MCF 10A (cell line): ENCODE measurements around the gene MET. TPM values are rescaled to one million over a fixed set of nuclear protein-coding genes. Genes with fewer than 3 reads are reported as not detected.

Experiments
- BruUV-seq: library from RNA; stranded (reverse); fragments of 400-500 nt; replicated peaks from 2 replicates; lab custom pipeline; 2021; lab: Mats Ljungman, UMichigan
- CTCF ChIA-PET: fragments of 300-600 bp; sonication (Branson Sonifier 250); formaldehyde crosslinking; extraction: SDS; loops from one replicate; lab custom pipeline; 2021; ENCODE audit warnings: antibody characterized with exemption, inconsistent platforms; lab: Yijun Ruan, JAX
- POLR2A ChIA-PET: fragments of 300-600, 350-650 bp; sonication (Branson Sonifier 250); formaldehyde crosslinking; extraction: SDS; loops from one replicate; lab custom pipeline; 2020; ENCODE audit warnings: antibody characterized with exemption, inconsistent platforms; lab: Yijun Ruan, JAX
- DNase-seq: peaks from one replicate; pipeline ENCODE4 v3.0.0-alpha.2; 2018; ENCODE audit not compliant: unreplicated experiment
- H3K27ac Mint-ChIP-seq: one replicate; pipeline ENCODE4 v1.8.0; 2022; ENCODE audit warnings: mild to moderate bottlenecking, low read depth, mixed read lengths; ENCODE audit not compliant: unreplicated experiment
- H3K27me3 Mint-ChIP-seq: one replicate; pipeline ENCODE4 v1.8.0; 2022; ENCODE audit warnings: mixed read lengths; ENCODE audit not compliant: insufficient read depth, unreplicated experiment
- H3K36me3 Mint-ChIP-seq: one replicate; pipeline ENCODE4 v1.8.0; 2022; ENCODE audit warnings: mild to moderate bottlenecking, moderate library complexity, mixed read lengths; ENCODE audit not compliant: insufficient read depth, unreplicated experiment
- H3K4me1 Mint-ChIP-seq: one replicate; pipeline ENCODE4 v1.8.0; 2022; ENCODE audit warnings: mixed read lengths; ENCODE audit not compliant: insufficient read depth, unreplicated experiment
- H3K4me3 Mint-ChIP-seq: one replicate; pipeline ENCODE4 v1.8.0; 2022; ENCODE audit warnings: mild to moderate bottlenecking, moderate library complexity, mixed read lengths; ENCODE audit not compliant: unreplicated experiment
- H3K9me3 Mint-ChIP-seq: one replicate; pipeline ENCODE4 v1.8.0; 2022; ENCODE audit warnings: mixed read lengths; ENCODE audit not compliant: unreplicated experiment
- CTCF ChIP-seq: fragments of 200-600 bp; IDR thresholded peaks from one replicate; pipeline ENCODE4 v1.8.0; 2022; ENCODE audit warnings: antibody characterized with exemption, mild to moderate bottlenecking; ENCODE audit not compliant: unreplicated experiment
- intact Hi-C: fragments of 100-400 bp; cut with micrococcal nuclease; formaldehyde crosslinking; loops from 2 replicates; pipeline ENCODE4 v1.14.1; 2022
- total RNA-seq: library from RNA; stranded (reverse); gene quantifications from 2 replicates; pipeline ENCODE4 v1.2.3, GENCODE V29; 2022

MET gene
- total RNA-seq, 1 experiment from 2014 or later: 129 TPM

DNA sequence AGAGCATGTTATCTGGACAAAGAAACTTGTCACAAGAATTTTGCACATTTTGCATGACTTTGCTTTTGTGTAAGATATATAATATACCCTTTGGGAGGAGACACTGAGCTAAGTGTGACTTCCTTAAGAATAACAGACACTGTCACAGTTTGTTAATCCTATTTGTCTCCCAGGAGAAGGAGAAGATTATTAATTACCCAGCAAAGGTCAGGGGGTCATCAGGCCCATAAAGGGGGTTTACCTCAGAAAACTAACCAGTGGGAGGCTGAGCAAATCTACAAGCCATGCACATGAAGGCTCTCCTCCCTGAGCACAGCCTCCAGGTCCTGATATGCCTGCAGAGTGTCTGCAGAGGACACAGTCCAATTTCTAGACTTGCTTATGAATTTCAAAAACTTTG lies 10.1 kb upstream of the MET start:
- no peak for DNase-seq
- Mint-ChIP-seq H3K27me3 (no peaks in the 10 kb centered on the region), H3K9me3 (no peaks in the 10 kb centered on the region), H3K36me3 (no peaks in the 10 kb centered on the region), H3K27ac (no peak overlapping the region), H3K4me1 (no peaks in the 10 kb centered on the region), H3K4me3 (no peak overlapping the region)
- ChIA-PET POLR2A (interaction anchor here (1.0 to 2.3 kb wide), 4 partner anchors 9 to 29 kb away, joined by 3 to 10 read pairs (median 4); partner anchors contain the start of gene MET), CTCF (interaction anchor here (0.7 to 1.8 kb wide), 4 partner anchors 15 to 238 kb away, joined by 3 to 7 read pairs (median 3); no protein-coding TSS in a partner anchor)
- intact Hi-C loops: no loop called here
- no peak for TF ChIP-seq CTCF
- BruUV-seq: no TSS peak

DNA sequence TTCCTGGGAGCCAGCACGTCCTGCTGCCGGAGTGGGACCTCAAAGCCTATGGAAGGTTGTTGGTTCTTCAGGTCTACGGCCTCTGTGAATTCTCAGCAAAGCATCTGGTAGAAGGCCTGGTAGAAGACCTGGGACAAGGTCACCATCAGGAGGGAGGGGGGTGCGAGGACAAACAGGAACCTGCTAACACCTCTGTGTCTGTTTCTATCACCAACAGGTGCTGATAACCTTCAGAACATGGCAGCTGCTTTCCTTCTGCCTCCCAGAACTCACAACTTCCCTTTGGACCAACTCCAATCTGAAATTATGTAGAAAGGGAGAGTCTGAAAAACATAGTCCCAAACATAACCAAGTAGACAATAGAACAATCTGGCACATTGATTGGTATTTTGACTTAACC lies 8.3 kb upstream of the MET start:
- CTCF ChIA-PET: interaction anchor here (0.6 to 1.1 kb wide), 3 partner anchors 13 to 146 kb away, joined by 3 to 4 read pairs (median 3); no protein-coding TSS in a partner anchor
- Mint-ChIP-seq H3K36me3 (no peaks in the 10 kb centered on the region), H3K4me1 (no peaks in the 10 kb centered on the region), H3K4me3 (no peak overlapping the region), H3K27ac (no peak overlapping the region), H3K27me3 (no peaks in the 10 kb centered on the region), H3K9me3 (no peaks in the 10 kb centered on the region)
- POLR2A ChIA-PET: interaction anchor here (1.1 kb wide), 1 partner anchor 11 kb away, joined by 3 read pairs; no protein-coding TSS in a partner anchor
- no peak for DNase-seq
- no peak for TF ChIP-seq CTCF
- BruUV-seq: no TSS peak
- intact Hi-C loops: no loop called here

- POLR2A ChIA-PET: interaction anchor here (1.1 kb wide), 3 partner anchors 8 to 132 kb away, joined by 3 read pairs; no protein-coding TSS in a partner anchor
- DNase-seq: no peak
- Mint-ChIP-seq H3K4me3 (no peak overlapping the region), H3K4me1 (no peaks in the 10 kb centered on the region), H3K9me3 (no peaks in the 10 kb centered on the region), H3K27ac (no peak overlapping the region), H3K27me3 (no peaks in the 10 kb centered on the region), H3K36me3 (no peaks in the 10 kb centered on the region)
- CTCF ChIA-PET: interaction anchor here (0.6 to 1.2 kb wide), 3 partner anchors 69 to 145 kb away, joined by 3 to 5 read pairs (median 3); no protein-coding TSS in a partner anchor
- BruUV-seq: no TSS peak
- intact Hi-C loops: no loop called here
- TF ChIP-seq CTCF: no peak
These were observed 6.5 kb upstream of the MET start for GRCh38 chr7:116665332-116665996.

- Mint-ChIP-seq H3K9me3 (no peaks in the 10 kb centered on the region), H3K27me3 (no peaks in the 10 kb centered on the region), H3K4me3 (no peak overlapping the region), H3K27ac (no peak overlapping the region), H3K36me3 (no peaks in the 10 kb centered on the region), H3K4me1 (peaks cover 4% of the 10 kb centered on the region)
- no peak for TF ChIP-seq CTCF
- POLR2A ChIA-PET: interaction anchor here (0.7 to 2.2 kb wide), 5 partner anchors 12 to 39 kb away, joined by 3 to 6 read pairs (median 4); no protein-coding TSS in a partner anchor
- no peak for DNase-seq
- CTCF ChIA-PET: interaction anchor here (0.5 to 3.0 kb wide), 4 partner anchors 16 to 148 kb away, joined by 3 to 14 read pairs (median 4); no protein-coding TSS in a partner anchor
- no TSS peak for BruUV-seq
- intact Hi-C loops: loop anchor here (2.0 to 5.0 kb wide), 3 partner anchors 71 to 412 kb away; no protein-coding TSS in a partner anchor
These were observed 2.2 kb upstream of the MET start for GRCh38 chr7:116669769-116670168.
